ENCODE results near the gene HBA1.

- TF ChIP-seq EZH2 (IDR thresholded peaks at IDR 0.05; ENCODE audit: borderline replicate concordance, low read length) (no peak), CTCF (conservative IDR thresholded peaks at IDR 0.05 in 1 of 2, IDR thresholded peaks at IDR 0.05 in 1 of 2; ENCODE audit: extremely low read depth in 1 of 2, insufficient read depth in 1 of 2, low read depth in 1 of 2, low read length in 2 of 2) (no peak)
Observed at GRCh38 chr16:129075-129474, 47.4 kb upstream of the HBA1 start.
